Transverse colon (tissue), 3 donors: ENCODE data around the gene ING4.
A peak's percentile ranks its signal among the peaks of the same experiment; 100 is the strongest.

ENCODE experiments used
- EP300 ChIP-seq: sonication (generic); formaldehyde crosslinking; IDR thresholded peaks from one replicate; pipeline ENCODE4 v1.6.1; 2017; ENCODE audit warnings: antibody characterized with exemption, low read depth
- POLR2A ChIP-seq: fragments of 450-650 bp; IDR thresholded peaks from one replicate; pipeline ENCODE4 v1.6.1; 2016; ENCODE audit warnings: antibody characterized with exemption, mild to moderate bottlenecking, moderate library complexity
- TF ChIP-seq, protein P1 (sequence below), 5 experiments: fragments of 200-600 bp in 3 of 5; fragments of 450-650 bp in 2 of 5; sonication (generic) in 3 of 5; IDR thresholded peaks; 1 replicate in 2 of 5; 2 replicates in 3 of 5; pipeline ENCODE4 v1.5.1; 2016 to 2017; ENCODE audit warnings: antibody characterized with exemption in 5 of 5, inconsistent platforms in 3 of 5, mild to moderate bottlenecking in 2 of 5, moderate library complexity in 1 of 5

GRCh38 chr12:6688999-6689882 is 26.3 kb upstream of the ING4 start, which contains the start of gene ZNF384:
- TF ChIP-seq EP300 (no peak), POLR2A (peak; percentile 72)
- TF ChIP-seq, protein P1, sequence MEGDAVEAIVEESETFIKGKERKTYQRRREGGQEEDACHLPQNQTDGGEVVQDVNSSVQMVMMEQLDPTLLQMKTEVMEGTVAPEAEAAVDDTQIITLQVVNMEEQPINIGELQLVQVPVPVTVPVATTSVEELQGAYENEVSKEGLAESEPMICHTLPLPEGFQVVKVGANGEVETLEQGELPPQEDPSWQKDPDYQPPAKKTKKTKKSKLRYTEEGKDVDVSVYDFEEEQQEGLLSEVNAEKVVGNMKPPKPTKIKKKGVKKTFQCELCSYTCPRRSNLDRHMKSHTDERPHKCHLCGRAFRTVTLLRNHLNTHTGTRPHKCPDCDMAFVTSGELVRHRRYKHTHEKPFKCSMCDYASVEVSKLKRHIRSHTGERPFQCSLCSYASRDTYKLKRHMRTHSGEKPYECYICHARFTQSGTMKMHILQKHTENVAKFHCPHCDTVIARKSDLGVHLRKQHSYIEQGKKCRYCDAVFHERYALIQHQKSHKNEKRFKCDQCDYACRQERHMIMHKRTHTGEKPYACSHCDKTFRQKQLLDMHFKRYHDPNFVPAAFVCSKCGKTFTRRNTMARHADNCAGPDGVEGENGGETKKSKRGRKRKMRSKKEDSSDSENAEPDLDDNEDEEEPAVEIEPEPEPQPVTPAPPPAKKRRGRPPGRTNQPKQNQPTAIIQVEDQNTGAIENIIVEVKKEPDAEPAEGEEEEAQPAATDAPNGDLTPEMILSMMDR (IDR thresholded peaks at IDR 0.05): peak in 4 of 5 experiments; percentile 29 to 60 (median 45)
